NCI-H226 (cell line): ENCODE measurements around the gene DOCK9.

Experiments
- DNase-seq: peaks from one replicate; pipeline ENCODE4 v3.0.0-alpha.2; 2015

Gene DOCK9, protein sequence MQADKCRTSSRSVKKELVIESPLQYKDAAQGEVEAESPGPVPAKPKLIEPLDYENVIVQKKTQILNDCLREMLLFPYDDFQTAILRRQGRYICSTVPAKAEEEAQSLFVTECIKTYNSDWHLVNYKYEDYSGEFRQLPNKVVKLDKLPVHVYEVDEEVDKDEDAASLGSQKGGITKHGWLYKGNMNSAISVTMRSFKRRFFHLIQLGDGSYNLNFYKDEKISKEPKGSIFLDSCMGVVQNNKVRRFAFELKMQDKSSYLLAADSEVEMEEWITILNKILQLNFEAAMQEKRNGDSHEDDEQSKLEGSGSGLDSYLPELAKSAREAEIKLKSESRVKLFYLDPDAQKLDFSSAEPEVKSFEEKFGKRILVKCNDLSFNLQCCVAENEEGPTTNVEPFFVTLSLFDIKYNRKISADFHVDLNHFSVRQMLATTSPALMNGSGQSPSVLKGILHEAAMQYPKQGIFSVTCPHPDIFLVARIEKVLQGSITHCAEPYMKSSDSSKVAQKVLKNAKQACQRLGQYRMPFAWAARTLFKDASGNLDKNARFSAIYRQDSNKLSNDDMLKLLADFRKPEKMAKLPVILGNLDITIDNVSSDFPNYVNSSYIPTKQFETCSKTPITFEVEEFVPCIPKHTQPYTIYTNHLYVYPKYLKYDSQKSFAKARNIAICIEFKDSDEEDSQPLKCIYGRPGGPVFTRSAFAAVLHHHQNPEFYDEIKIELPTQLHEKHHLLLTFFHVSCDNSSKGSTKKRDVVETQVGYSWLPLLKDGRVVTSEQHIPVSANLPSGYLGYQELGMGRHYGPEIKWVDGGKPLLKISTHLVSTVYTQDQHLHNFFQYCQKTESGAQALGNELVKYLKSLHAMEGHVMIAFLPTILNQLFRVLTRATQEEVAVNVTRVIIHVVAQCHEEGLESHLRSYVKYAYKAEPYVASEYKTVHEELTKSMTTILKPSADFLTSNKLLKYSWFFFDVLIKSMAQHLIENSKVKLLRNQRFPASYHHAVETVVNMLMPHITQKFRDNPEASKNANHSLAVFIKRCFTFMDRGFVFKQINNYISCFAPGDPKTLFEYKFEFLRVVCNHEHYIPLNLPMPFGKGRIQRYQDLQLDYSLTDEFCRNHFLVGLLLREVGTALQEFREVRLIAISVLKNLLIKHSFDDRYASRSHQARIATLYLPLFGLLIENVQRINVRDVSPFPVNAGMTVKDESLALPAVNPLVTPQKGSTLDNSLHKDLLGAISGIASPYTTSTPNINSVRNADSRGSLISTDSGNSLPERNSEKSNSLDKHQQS (N-terminal part only)

DNA sequence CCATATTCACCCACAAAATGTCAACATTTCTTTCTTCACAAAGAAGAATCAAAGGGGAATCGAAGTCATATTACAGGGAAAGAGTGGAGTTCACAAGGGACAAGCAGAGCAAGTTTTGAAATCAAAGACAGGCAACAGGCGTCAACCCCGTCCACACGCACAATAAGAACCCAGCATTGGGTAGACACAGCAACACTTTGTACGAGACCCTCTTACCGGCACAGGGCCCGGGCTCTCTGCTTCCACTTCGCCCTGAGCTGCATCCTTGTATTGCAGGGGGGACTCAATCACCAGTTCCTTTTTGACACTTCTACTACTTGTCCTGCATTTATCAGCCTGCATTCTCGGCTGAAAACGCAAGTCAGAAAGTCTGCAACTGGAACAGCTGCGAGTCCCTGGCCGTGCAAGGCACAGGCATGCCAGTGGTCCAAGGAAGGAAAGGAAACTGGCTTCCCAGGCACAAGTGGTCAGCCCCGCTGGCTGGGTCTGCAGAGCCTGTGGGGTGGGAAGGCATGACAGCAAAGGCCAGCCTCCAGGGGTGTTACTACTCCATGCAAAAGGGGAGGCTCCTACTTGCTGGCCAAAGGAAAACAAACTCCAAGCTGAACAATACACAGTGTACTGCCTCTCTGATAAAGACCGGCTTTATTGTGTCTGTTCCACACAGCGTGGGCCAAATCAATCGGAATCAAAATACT, at the start of gene DOCK9:
Gene DOCK9 (minus strand): TSS at position 497 of the 698 bp plus-strand sequence. CDS start 155 bp downstream, at position 342.
- DNase-seq: peak; percentile 55

DNA sequence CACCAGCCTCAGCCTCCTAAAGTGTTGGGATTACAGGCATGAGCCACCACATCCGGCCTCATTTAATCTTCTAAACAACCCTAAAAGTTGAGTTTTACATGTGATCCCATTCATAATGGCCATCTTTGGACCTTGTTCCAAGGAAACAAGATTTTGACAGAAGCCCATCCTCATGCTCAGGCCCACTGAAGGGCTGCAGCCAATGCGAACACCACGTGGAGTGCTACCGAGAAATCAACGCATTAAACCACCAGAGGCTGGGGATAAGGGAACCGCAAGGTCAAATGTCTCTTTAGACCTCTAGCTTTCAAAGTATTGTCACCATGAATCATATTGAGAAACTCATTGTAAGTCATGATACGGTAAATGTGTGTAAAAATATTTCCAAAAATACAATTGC, 49.4 kb upstream of the DOCK9 start:
- no peak for DNase-seq

DNA sequence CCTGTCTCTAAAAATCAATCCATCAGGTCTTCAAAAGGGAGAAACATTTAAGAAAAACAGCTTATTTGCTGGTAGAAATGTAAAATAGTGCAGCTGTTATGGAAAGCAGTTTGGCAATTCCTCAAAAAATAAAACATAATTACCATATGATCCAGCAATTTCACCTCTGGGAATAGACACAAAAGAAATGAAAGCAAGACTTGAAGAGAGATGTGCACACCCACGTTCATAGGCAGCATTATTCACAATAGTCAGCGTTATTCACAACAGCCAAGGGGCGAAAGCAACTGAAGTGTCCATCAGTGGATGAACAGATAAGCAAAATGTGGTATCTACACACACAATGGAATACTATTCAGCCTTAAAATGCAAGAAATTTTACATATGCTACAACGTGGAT, 45.1 kb upstream of the DOCK9 start:
- no peak for DNase-seq

DNA sequence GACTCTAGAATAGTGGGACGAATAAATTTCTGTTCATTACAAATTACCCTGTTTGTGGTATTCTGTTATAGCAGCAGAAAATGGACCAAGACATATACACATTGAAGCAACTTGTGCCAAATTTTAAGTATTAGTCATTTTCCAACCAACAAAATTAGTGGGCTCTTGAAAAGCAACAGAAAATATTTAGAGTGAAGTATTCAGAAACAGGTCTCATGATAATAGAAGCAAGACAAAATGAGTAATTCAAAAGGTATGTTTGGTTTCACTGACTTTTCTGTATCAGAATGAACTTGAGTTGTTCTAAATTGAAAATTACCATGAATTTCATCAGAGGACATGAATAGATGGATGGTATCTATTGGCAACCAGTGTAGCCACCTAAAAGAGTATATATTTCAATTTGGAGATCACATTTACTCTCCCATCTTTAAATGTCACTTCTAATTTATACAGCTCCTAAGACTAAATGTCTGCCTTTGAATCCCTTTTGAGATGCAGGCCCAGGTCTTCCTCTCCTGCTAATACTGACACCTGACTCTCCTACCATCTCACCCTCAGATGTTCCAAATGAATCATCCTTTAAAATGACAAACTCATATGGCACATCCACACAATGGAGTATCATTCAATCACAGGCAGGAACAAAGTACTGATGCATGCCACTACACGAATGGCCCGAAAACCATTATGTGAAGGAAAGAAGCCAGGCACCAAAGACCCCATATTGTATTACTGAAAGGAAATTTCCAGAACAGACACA, 40.7 kb upstream of the DOCK9 start:
- DNase-seq: peak; percentile 67

DNA sequence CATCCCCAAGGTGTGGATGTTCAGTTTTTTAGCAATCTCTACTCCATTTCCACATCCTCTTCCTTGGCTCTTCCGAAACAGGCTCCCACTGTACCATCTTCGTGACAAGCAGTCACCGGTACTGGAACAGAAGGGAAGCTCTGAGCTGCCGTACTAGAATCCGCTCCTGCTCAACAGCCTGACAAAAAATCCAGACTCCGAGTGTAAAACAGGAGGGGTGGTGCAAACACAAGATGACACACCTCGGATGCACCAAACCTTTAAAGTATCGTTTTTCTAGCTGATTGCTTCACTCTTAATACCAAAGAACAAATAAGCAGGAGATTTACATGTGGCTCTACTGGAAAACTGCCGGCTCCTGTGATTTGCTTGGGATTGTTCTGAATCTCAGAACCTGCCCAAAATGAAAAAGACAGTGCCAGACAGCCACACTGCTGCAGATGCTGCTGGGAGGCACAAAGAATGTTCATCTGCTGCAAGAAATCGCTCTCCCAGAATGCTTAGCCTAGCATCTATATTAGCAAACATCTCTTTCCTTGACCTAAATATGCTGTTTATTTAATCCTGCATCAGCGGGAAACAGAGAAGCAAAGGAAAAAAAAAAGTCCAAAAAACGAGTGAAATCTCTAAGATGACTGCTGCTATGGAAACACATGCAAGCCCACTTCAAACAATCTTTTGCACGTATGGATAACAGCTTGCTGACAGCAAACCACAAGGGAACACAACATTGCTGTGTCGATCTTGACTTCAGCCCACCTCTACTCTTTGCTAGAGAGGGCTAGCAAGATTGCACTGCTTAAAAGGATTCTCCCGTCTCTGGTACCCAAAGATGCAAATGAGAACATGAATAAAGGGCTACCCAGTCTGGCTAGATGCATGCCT, 38.0 kb upstream of the DOCK9 start:
- no peak for DNase-seq

DNA sequence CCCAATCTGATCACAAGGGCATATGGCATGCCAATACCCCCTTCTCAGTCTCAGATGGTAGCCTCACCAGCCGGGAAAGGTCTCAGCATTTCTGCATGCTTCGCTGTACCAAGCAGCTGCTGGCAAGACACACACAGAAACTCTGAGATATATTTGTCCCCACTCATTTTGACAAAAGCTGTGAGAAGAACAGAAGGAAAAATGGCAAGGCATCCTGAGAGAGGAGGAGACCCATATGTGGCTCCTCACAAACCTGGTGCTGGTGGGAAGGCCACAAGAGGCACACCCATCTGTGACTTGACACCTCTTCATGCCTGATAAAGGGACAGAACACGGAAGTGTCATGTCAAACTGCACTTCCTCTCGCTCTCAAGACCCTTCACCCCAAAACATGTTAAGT, 36.7 kb upstream of the DOCK9 start:
- no peak for DNase-seq

DNA sequence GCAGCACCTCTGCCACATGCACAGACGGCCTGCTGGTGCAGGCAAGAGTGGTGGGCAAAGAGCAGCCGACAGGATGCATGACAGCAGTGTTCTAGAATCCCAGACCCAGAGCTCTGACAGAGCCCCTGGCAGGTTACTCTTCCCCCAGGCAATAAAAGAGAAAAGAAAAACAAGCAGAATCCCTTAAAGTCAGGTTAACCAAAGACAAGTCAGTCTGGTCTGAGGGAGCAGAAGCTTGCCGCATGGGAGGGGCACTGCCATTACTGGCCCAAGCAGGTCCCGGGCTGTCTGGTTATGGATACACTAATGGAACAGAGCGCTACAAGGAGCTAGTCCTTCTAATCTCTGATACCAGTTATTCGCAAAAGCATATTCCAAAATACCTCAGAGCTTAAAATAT, 36.1 kb upstream of the DOCK9 start:
- DNase-seq: no peak

DNA sequence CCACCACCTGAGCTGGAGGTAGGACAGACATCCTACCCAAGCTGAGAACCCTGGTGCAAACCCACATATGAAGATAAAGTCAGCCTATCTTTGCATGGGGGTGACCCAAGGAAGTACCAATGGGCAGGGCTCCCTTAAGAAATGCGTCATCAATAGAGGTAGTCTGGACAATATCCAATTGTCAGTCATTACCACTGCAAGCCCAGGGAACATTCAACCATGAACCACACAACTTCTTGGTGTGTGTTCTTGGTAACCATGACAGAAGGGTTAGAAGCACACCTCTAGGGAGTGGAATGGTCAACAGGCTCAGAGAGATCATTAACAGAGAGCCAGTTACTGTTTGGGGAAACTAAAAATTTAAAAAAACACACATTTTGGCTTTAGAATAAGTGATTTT, 34.7 kb upstream of the DOCK9 start:
- no peak for DNase-seq

DNA sequence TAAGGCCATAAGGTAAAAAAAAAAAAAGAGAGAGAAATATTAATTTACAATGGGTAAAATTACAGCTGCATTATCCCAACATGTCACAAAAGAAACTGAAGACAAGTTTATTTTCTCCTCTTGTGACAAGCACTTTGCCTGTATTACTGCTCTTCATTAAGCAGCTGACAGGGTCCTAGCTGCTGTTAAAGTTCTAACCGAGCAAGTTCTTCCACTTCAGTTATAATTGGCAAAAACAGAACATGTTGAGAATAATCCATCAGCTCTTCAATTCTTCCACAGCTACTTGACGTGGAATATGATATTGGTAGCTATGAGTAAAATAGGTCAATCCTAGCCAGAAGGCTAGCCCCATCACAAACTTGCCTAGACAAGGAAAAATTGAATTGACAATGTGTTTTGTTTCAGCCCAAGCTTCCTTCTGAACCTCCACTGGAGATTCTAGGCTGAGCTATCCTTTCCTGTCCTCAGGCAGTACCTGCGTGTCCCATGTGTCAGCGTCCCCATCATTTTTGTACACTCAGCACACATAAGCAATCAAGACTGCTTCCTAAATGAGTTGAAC, 32.2 kb upstream of the DOCK9 start:
- DNase-seq: no peak

DNA sequence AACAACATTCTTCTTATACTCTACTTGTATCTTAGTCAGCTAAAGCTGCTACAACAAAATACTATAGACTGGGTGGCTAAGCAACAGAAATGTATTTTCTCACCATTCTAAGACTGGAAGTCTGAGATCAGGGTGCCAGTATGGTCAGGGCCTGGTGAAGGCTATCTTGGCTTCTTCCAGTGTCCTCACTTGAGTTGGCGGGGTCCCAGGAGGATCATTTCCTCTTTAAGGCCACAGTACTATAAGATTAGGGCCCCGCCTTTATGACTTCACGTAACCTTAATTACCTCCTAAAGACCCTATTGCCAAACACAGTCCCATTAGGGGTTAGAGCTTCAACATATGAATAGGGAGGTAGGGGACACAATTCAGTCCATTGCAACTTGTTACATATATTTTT, 30.7 kb upstream of the DOCK9 start:
- DNase-seq: no peak

DNA sequence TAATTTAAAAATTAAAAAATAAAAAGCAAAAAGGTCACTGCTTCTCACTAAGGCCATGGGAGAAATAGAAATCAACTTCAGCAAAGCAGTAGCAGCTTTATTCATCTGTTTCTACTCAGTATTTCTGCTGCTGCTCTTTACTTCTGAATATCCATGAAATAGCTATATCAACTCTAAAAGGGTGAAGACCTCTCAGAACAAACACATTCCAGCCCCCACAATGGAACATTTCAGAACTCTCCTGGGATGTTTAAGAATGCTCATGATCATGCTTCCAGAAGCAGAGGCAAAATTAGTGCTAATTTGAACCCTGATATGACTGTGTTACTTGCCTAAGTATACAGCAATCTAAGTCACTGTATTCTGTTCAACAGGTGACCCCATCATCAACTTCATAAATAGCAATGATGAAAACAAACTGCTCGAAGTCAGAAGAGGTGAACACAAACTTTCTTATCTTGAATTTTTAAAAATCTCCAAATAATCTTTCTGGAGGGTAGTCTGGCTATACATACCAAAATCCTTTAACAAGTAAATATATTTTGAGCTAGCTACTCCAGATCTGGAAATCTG, 29.6 kb upstream of the DOCK9 start:
- no peak for DNase-seq

DNA sequence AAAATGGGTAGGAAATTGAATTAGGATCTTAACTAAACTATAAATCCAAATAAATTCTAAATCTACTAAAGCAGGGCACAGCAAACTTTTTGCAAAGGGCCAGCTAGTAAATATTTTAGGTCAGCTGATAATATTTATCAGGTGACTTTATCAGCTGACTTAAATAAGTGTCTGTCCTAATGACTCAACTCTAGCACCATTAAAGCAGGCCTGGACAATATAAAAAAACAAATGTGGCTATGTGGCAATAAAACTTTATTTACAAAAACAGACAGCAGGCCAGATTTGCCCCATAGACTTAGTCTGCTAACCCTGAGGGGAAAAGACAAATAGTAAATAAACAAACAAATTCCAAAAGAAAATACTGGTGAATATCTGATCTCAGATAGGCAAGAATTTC, 27.7 kb upstream of the DOCK9 start:
- DNase-seq: no peak

DNA sequence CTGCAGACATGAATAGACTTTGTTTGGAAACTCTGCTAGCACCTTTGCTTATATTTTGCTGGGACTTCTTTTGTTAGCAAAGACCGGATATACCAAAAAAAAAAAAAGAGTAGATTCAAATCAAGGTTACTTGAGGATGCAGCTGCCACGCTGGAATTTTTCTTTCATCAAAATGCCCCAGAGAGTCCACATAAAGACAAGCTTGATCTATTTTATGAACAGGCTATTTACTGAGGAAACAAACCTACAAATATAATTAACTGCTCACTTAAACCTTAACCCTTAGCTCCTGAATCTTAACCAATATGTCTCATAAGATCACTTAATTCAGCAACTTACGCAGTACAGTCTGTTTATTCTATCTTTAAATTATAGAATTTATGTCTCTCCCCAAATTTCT, 27.1 kb upstream of the DOCK9 start:
- DNase-seq: no peak

DNA sequence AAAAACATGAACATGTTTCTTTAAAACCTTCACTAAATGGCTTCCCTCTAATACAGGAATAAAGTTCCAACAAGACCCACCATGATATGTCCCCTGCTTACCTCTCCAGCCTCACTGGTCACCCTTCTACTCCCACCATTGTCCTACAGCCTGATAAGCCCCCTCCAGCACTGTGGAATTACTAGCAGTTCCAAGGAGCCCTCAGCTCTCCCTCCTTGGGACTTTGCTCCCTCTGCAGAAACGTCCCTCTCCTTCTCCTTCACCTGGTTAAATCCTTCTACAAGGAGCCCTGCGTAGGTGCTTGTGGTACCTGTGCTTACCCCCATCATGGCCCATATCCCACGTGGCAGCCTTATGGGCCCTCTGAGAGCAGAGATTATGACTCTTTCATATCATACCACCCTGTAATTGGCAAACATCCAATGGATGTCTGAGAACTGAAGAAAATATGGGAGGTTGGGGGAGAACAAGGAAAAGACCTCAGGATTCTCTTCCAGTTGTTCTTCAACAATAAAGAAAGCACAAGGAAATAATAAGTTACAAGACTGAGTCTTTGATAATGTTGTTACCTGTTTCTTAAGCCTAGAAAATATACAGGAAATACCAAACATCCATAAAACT, 26.1 kb upstream of the DOCK9 start:
- DNase-seq: no peak

DNA sequence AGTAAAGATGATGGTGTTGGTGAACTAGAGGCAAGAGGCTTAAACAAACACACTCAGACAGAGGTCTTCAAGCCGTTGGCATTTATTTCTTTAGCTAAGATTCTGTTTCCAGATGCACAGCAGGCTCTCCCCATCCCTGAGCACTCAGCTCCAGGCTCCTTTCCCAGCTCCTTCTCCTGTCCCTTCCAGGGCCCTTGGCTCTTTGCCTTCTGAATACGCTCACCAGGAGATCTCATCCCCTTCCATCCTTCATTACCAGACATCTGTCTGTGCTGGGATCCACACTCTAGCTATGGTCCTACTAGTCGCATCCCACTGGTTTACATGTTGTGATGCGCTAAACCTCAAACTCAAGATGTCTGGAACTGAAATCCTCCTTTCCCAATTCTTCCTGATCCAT, 25.3 kb upstream of the DOCK9 start:
- no peak for DNase-seq

DNA sequence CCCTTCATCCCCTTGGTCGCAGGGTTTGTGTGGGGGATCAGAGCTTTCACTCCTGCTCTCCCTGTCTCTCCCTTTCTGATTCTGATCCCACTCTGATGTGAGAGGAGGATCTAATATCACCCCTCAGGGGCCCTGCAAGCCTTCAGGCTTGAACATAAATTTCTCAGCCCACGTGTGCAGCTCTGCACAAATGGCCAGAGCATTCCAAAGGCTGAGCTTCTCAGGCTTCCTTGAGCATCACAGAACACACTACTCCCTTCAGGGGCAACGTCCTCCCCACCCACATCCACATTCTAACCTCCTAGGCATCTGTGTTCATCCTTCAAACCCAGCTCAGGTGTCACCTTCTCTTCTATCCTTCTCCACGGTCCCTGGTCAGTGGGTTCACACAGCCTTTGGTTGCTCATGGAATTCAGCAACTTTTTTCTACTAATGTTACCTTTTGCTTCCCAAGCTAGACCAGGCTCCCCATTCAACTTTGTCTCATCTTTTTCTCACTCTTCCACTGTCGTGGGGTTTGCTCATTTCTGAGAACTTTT, 24.4 kb upstream of the DOCK9 start:
- no peak for DNase-seq

DNA sequence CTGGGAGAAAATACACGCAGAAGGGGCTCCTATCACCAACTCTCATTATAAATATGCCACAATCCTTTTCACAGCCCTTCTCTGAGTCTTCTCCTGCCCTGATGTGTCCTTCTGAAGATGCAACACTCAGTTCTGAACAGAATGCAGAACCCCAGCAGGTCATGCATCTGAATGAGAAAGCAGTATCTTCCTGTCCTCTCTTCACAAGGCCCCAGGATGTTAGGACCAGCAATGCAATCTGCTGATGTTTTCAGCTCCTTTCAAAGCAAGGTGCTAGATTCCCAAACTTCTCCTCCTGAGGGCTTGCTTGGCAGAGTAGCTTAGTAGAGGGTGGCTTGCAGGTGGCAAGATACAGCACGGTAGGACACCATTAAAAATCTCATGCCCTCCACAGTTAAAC, 22.3 kb upstream of the DOCK9 start:
- no peak for DNase-seq

DNA sequence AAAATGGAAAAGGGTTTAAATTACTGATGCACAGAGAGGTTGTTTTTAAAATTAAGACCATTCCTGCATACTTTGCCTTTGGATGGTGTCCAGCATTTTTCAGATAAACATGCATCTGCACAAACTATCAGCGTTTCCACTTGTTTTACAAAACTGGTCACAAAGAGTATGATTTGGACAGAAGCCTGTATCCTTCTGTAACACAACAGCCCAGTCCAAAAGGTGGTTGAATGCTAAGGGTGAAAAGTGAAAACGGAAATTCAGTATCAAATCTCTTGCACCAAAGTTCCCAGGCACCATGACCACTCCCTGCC, 21.7 kb upstream of the DOCK9 start:
- no peak for DNase-seq

DNA sequence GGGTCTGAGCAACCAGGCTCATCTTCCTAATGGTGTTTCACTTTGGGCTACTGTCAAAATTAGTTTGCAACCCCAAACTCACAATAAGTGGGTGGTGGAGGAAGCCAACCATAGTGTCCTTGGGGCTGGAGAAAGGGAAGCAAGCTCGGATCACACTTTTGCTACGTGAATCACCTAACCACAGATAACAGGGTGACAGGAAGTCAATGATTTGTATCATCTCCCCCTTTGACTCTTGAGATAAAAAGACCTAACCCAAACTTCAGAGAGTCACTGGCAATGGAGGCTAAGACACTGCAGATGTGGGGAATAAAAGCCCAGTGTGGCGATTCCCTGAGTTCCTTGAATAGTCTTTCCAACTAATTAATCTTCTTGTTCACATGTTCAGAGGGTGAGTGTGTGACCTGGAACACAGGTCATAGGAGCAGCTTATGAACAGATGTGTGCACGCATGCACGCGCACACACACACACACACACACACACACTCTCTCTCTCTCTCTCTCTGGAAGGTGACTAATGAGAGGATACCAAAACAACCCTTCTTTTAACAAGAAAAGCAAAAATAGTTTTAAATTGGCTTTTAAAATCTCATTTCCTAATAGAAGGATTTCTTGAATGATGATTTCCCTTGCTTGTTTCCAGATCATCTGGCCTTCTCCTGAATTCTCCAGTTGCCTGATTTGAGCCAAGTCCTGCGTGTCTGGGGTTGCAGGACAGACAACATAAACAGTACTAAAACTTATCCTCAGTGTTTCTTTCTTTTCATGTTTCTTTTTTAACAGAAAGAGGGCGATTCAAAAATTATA, 21.2 kb upstream of the DOCK9 start:
- DNase-seq: peak; percentile 20
